Ishikawa (cell line): ENCODE results near the gene CSTF3.

ENCODE experiments used
- EP300 ChIP-seq: IDR thresholded peaks from 2 replicates; pipeline ENCODE4 v1.6.1; 2012; ENCODE audit warnings: borderline replicate concordance
- TAF1 ChIP-seq: IDR thresholded peaks from 2 replicates; pipeline ENCODE4 v1.6.1; 2012; ENCODE audit warnings: low read depth, mild to moderate bottlenecking

- TF ChIP-seq EP300 (no peak), TAF1 (no peak)
Observed at GRCh38 chr11:33094157-33094556, 67.1 kb downstream of the CSTF3 start.
